ENCODE measurements around the gene STX16. TPM values are rescaled to one million over a fixed set of nuclear protein-coding genes. Genes with fewer than 3 reads are reported as not detected.

STX16 gene
- total and polyA plus RNA-seq, 2 of the 13 experiments (the other 11 are each of a cell fraction or from before 2014, with no cell fraction given): 28.0 to 72.7 TPM

DNA sequence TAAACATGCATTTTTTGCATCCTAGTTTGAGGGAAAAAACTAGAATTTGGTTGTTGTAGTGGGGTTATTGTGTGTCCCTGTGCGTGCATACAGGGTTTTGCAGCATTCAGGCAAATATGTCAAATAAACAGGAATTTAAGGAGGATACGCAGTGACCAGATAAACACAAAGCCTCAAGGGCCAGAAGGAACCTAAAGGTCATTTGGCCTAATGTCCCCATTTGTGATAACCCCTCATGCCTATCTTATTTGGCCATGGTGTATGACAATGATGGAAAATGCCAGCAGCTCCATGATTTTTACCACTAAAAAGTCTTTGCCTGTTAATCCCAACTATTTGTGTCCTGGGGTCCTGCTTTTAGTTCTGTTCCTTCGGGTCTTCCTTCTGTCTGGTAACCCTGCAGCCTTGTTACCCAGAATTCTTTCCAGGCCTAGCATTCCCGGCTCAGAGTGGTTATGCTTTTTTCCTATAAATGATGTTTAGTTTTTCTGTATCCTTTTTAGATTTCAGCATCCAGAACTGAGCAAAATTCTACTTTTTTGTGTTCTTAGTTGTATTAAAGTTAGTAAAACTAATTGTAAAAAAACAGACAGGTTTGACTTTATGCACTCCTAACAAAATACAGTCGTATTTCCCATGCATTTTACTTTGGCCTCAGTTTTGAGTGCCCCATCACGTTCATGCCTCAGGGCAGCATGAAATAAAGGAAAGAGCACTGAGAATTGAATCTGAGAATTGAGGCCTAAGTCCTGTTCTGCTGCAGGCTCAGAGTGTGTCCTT, 4.4 kb downstream of the STX16 start (continued):
- TF ChIP-seq, protein P1, sequence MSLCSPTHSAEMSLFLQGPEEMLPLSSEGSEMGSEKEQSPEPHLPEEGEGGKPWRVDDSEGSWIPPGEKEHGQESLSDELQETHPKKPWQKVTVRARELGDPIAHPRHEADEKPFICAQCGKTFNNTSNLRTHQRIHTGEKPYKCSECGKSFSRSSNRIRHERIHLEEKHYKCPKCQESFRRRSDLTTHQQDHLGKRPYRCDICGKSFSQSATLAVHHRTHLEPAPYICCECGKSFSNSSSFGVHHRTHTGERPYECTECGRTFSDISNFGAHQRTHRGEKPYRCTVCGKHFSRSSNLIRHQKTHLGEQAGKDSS (CRISPR knock-in tag; IDR thresholded peaks at IDR 0.05; ENCODE audit: borderline replicate concordance, low read depth): no peak
- TF ChIP-seq ZFX (CRISPR knock-in tag; IDR thresholded peaks at IDR 0.05; ENCODE audit: low read depth) (no peak), TBP (CRISPR knock-in tag; IDR thresholded peaks at IDR 0.05) (no peak), ZNF138 (CRISPR knock-in tag; IDR thresholded peaks at IDR 0.05; ENCODE audit: low read depth) (no peak), KLF6 (CRISPR knock-in tag; IDR thresholded peaks at IDR 0.05) (no peak), ZNF713 (CRISPR knock-in tag; IDR thresholded peaks at IDR 0.05) (no peak), ZNF572 (CRISPR knock-in tag; IDR thresholded peaks at IDR 0.05) (no peak), KDM6A (CRISPR knock-in tag; IDR thresholded peaks at IDR 0.05; ENCODE audit: low read depth) (no peak), ZNF790 (CRISPR knock-in tag; IDR thresholded peaks at IDR 0.05; ENCODE audit: borderline replicate concordance) (no peak), ZNF737 (CRISPR knock-in tag; IDR thresholded peaks at IDR 0.05; ENCODE audit: borderline replicate concordance) (no peak), ATM (IDR thresholded peaks at IDR 0.05; ENCODE audit: borderline replicate concordance) (no peak), ZBTB38 (CRISPR knock-in tag; IDR thresholded peaks at IDR 0.05) (no peak), SATB2 (CRISPR knock-in tag; IDR thresholded peaks at IDR 0.05) (no peak), MTF2 (CRISPR knock-in tag; IDR thresholded peaks at IDR 0.05; ENCODE audit: borderline replicate concordance) (no peak), REPIN1 (CRISPR knock-in tag; IDR thresholded peaks at IDR 0.05; ENCODE audit: borderline replicate concordance, low read depth) (no peak), POLR2A (IDR thresholded peaks at IDR 0.05; ENCODE audit: insufficient read depth in 1 of 2, low read depth in 2 of 2, low read length in 2 of 2) (0 out of 4 replicates have a peak, but pooled peaks of 1 of the 2 experiments have one; percentile 17), SRSF9 (IDR thresholded peaks at IDR 0.05; ENCODE audit: borderline replicate concordance, insufficient read depth, low read depth, low read length, poor library complexity, severe bottlenecking) (no peak)
- TF ChIP-seq, protein P2, sequence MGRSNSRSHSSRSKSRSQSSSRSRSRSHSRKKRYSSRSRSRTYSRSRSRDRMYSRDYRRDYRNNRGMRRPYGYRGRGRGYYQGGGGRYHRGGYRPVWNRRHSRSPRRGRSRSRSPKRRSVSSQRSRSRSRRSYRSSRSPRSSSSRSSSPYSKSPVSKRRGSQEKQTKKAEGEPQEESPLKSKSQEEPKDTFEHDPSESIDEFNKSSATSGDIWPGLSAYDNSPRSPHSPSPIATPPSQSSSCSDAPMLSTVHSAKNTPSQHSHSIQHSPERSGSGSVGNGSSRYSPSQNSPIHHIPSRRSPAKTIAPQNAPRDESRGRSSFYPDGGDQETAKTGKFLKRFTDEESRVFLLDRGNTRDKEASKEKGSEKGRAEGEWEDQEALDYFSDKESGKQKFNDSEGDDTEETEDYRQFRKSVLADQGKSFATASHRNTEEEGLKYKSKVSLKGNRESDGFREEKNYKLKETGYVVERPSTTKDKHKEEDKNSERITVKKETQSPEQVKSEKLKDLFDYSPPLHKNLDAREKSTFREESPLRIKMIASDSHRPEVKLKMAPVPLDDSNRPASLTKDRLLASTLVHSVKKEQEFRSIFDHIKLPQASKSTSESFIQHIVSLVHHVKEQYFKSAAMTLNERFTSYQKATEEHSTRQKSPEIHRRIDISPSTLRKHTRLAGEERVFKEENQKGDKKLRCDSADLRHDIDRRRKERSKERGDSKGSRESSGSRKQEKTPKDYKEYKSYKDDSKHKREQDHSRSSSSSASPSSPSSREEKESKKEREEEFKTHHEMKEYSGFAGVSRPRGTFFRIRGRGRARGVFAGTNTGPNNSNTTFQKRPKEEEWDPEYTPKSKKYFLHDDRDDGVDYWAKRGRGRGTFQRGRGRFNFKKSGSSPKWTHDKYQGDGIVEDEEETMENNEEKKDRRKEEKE (IDR thresholded peaks at IDR 0.05): no peak
- TF ChIP-seq, protein P3, sequence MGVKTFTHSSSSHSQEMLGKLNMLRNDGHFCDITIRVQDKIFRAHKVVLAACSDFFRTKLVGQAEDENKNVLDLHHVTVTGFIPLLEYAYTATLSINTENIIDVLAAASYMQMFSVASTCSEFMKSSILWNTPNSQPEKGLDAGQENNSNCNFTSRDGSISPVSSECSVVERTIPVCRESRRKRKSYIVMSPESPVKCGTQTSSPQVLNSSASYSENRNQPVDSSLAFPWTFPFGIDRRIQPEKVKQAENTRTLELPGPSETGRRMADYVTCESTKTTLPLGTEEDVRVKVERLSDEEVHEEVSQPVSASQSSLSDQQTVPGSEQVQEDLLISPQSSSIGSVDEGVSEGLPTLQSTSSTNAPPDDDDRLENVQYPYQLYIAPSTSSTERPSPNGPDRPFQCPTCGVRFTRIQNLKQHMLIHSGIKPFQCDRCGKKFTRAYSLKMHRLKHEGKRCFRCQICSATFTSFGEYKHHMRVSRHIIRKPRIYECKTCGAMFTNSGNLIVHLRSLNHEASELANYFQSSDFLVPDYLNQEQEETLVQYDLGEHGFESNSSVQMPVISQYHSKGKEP (CRISPR knock-in tag; IDR thresholded peaks at IDR 0.05): no peak
- TF ChIP-seq, protein P4, sequence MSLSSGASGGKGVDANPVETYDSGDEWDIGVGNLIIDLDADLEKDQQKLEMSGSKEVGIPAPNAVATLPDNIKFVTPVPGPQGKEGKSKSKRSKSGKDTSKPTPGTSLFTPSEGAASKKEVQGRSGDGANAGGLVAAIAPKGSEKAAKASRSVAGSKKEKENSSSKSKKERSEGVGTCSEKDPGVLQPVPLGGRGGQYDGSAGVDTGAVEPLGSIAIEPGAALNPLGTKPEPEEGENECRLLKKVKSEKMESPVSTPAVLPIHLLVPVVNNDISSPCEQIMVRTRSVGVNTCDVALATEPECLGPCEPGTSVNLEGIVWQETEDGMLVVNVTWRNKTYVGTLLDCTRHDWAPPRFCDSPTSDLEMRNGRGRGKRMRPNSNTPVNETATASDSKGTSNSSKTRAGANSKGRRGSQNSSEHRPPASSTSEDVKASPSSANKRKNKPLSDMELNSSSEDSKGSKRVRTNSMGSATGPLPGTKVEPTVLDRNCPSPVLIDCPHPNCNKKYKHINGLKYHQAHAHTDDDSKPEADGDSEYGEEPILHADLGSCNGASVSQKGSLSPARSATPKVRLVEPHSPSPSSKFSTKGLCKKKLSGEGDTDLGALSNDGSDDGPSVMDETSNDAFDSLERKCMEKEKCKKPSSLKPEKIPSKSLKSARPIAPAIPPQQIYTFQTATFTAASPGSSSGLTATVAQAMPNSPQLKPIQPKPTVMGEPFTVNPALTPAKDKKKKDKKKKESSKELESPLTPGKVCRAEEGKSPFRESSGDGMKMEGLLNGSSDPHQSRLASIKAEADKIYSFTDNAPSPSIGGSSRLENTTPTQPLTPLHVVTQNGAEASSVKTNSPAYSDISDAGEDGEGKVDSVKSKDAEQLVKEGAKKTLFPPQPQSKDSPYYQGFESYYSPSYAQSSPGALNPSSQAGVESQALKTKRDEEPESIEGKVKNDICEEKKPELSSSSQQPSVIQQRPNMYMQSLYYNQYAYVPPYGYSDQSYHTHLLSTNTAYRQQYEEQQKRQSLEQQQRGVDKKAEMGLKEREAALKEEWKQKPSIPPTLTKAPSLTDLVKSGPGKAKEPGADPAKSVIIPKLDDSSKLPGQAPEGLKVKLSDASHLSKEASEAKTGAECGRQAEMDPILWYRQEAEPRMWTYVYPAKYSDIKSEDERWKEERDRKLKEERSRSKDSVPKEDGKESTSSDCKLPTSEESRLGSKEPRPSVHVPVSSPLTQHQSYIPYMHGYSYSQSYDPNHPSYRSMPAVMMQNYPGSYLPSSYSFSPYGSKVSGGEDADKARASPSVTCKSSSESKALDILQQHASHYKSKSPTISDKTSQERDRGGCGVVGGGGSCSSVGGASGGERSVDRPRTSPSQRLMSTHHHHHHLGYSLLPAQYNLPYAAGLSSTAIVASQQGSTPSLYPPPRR (CRISPR knock-in tag; IDR thresholded peaks at IDR 0.05; ENCODE audit: borderline replicate concordance): no peak
